HG03039 (cell line): ENCODE data around the gene RAB6B.

Source experiments
- ATAC-seq: cut with Tn5 transposase; IDR thresholded peaks from one replicate; pipeline ENCODE4 v1.9.1; 2021; ENCODE audit warnings: mild to moderate bottlenecking, moderate library complexity; ENCODE audit not compliant: unreplicated experiment

RAB6B gene

GRCh38 chr3:133838916-133839800 is 56.5 kb downstream of the RAB6B start:
- no peak for ATAC-seq

GRCh38 chr3:133838296-133838789 is 57.3 kb downstream of the RAB6B start:
- ATAC-seq: no peak

DNA sequence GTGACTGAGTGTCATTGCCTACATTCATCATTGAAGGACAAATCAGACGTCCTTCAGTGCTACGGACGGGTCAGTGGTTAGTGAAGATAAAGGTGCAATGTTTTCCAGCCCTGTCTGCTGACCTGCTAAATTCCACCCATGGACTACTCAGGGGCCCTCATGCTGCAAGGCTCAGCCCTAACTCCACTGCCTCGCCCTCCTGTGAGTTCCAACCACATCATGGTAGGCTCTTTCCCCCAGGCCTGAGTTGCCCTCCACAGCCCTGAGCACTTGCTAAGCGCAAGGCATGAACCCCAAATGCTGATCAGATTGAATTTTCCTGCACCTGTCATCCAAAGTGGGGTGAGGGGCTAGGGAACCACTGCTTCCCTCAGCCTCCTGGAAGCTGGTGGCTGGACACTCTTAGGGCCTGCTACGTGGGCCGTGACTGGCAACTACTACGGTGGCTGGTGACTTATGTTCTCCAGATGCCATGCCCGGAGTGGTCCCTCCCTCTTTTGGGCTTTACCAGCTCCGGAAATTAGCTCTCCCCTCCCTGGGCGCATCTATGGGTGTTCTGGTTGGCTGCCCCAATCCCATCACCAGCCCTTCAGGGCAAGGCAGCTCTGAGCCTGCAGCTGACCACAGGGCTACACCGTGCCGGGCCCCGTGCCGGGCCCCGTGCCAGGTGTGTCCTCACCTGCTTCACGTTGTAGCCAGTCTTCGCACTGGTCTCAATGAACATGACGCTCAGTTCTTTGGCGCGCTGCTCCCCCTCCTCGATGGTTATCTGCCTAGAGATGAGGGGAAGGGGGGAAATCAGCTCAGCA is 58.0 kb downstream of the RAB6B start:
- ATAC-seq: no peak

- ATAC-seq: no peak
These were observed 59.1 kb downstream of the RAB6B start for GRCh38 chr3:133836497-133837158.

DNA sequence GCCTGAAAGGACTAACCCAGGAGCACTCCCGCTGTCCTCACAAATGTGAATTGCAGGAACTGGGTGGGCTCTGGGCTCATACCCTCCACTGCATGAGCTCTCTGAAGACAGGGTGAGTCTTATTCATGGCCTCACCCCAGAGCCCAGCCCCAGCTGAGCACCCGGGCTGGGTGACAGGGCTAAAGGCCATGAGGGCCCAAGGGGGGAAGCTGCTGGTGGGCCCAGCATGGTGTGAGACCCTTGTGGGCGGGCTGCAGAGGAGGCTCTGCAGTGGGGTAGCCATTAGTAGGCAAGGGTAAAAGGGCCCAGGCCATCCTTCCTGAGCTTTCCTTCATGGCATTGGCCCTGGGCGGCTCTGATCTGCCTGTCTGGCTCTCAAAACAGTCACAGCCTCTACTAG is 59.7 kb downstream of the RAB6B start:
- no peak for ATAC-seq

DNA sequence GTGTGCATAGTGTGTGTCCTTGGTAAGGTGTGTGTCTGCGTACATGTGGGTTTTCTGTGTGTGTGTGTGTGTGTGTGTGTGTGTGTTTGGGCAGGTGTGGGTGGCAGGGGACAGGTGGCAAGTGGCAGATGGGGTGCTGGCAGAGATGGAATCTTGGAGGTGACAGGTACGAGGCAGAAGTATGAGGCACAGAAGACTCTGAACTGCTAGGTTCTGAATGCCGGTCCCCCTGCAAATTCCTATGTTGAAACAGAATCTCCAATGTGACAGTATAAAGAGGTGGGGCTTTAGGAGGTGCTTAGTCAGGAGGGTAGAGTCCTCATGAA is 60.3 kb downstream of the RAB6B start:
- ATAC-seq: no peak

DNA sequence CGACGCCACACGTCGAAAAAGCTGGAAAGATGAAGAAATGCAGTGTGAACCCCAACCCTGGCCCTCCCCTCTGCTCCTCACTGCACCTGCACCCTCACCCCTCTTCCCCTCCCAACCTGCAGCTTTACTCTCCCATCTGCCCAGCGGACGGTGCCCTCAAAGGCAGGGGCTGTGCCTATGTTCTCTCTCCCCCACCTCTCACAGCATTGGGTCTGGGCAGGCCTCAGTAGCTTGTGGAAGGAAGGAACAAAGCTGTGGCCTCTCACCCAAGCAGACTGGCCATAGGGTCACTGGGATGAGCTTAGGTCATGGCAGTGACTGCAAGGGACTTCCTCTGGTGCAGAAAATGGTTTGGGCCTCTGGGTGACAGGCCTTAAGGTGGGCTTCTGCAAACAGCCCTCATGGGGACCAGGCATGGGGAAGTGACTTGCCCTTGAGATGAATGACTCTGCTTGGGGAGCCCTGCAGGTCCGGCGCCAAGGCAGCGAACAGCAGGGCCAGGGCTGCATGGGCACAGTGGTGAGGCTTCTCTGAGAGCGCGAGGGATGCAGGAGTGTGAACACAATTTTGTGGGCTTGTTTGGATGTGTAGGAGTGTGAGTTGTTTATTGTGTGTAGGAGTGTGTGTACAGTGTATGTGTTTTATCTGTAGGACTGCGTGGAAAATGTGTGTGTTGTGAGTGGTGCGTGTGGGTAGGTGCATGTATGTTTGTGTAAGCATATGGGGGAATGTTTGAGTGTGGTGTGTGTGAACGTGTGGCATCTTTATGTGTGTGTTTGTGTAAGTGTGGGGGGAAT is 60.9 kb downstream of the RAB6B start:
- no peak for ATAC-seq

- no peak for ATAC-seq
These were observed 61.6 kb downstream of the RAB6B start for GRCh38 chr3:133833880-133834620.

GRCh38 chr3:133833267-133833666 is 62.4 kb downstream of the RAB6B start:
- ATAC-seq: no peak

DNA sequence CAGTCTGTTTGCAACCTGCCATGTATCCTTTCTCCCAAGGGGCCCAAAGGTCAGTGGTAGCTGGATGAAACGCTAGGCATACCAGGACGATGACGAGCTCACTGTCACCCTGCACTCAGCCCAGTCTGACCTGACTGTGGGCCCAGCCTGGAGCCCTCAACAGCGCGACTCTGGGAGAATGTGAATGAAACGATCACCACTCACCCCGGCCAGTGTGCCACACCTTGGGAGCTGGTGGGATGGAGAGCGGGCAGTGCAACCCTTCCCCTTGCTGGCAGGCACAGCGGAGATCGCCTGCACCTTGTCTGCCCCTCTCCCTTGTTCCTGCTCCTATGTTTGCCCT is 62.9 kb downstream of the RAB6B start:
- ATAC-seq: no peak

- ATAC-seq: no peak
These were observed 63.5 kb downstream of the RAB6B start for GRCh38 chr3:133831966-133832801.

GRCh38 chr3:133830071-133830470 is 65.6 kb downstream of the RAB6B start:
- ATAC-seq: no peak

DNA sequence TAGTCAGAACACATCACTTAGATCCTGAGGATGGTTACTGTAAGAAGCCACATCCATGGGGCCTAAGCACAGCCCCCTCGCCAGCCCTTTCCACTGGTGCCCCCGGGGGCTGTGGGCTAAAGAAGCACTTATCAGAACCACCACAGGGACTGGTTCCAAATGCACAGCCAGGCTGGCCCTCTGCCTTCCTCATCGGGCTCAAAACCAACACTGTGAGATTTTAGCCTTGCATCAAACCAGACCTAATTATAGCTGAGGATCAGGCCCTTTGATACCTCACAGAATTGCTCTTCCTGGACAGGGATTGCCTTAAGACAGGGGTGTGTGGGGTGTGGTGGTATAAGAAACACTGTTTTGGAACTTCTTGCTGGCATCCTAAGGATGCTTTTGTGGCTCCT is 66.4 kb downstream of the RAB6B start:
- ATAC-seq: no peak

DNA sequence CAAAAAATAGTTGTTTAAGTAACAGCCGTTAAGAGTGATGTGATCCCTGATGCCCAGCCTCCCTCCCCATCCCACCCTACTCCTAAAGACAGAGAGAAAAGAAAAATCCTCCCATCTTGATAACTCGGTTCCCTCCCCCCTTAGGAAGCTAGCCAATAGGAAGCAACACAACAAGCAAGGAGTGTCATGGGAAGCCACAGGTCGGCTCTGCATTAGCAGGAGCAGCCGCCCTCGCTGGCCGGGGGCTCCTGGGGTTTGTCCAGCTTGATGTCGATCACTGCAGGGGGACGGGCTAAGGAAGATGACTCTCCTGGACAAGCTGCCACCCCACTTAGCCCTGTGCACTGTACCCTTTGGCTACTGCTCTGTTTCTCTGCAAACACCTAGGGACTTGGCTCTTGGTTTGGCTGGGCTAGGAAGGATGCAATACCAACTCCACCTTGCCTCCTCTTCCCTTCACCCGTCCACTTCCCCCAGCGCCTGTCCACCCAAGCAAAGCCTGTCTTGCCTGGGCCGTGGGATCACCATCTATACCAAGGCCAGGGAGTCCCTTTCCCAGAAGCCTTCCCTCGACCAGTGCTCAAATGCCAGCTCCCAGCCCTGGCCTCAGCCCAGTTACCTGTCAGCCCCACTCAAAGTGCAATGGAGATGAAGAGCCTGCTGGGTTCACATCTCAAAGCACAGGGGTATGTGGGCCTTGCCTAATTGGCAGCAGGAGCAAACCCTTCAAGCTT is 66.9 kb downstream of the RAB6B start:
- no peak for ATAC-seq

- ATAC-seq: no peak
These were observed 68.0 kb downstream of the RAB6B start for GRCh38 chr3:133827684-133828083.

DNA sequence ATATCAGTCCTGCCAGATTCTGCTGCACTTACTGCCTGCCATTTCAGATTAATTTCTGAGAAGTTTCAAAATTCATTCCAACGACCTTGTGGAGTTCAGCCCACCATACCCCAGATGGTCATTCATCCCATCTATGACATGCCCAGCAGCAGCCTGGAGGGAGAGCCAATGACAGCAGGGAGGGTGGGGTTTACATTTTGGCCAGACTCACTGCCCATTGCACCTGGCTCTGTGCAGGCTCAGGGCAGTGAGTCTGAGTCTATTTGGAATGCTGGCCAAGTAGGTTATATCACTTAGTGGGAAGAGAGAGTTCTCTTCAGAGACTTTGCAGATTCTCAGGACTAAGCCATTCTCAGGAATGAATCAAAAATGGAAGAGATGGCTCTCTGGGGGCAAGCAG is 68.5 kb downstream of the RAB6B start:
- ATAC-seq: no peak

DNA sequence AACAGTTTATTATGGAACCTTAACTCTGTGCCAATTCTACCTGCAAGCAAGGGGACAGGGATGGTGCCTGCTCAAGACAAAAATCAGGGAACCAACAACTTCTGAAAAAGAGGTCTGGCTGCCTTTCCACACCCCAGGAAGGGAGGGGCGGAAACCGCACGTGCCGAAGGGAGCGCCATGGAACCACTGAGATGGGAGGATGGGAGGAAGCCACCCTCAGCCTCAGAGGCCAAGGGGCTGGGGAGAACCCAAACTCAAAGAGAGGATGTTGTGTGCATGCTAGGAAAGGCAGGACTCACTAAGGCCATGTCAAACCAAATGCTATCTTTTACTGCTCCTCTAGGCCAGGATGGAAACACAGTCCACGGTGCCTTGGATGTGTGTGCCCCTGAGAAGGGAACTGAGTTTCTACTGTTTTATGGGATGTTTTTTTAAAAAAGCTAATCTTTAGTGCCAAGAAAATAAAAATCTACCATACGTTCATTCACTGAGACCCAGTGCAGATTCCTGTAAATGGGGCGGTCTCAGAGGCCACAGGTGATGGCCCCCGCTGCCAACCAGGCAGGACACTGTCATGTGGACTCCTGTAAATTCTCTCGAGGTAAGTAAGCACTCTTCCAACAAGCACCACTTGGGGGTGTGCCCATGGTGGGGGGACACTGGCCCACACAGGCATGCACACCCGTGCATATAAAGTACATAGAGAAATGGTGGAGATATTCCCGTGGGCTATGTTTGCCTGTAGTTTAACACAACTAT is 69.5 kb downstream of the RAB6B start:
- no peak for ATAC-seq

DNA sequence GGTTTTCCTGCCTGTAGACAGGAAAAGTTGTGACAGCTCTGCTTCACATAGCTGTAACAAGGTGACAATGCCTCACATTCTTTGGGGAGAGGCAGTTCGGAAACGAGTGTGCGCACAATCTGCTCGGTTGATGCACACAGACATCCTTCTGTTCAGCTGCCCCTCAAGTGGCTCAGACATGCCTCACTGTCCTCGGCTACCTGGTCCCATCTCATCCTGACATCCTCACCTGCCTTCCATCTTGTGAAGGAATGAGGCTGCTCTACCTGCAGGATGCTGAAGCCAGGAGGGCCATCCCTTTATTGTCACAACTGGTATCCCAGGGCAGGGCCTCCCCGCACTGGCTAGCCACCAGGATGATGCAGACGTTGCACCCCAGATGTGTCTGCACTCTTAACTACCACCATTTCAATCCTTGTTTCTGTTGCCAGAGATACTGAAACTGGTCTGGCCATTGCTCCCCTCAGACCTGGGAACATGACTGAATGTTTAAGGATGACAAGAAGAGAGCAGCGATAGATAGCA is 70.7 kb downstream of the RAB6B start:
- no peak for ATAC-seq
